Measurements from ENCODE around the gene OR2T5.
"Not testable (repeated sequence)": the region's sequence is repeated elsewhere in the genome, so short reads cannot be mapped to it uniquely, and the experiment has no call there.

OR2T5 gene

GRCh38 chr1:248507773-248508172 lies 19.4 kb downstream of the OR2T5 start, which contains the start of gene OR2G6:
Gene OR2G6 (plus strand): TSS chr1:248508073. CDS start chr1:248521647, 13,574 bp downstream.
- DNase-seq: not testable (repeated sequence)

- not testable (repeated sequence) for DNase-seq
These were observed 21.8 kb downstream of the OR2T5 start for GRCh38 chr1:248510217-248510616.

GRCh38 chr1:248521856-248522255 lies 33.5 kb downstream of the OR2T5 start:
- no peak for DNase-seq

GRCh38 chr1:248537449-248537848 lies 49.1 kb downstream of the OR2T5 start:
- DNase-seq: not testable (repeated sequence)
